Breast epithelium (tissue), 3 donors: ENCODE results near the gene KCNG2.

Experiments
- CTCF ChIP-seq, 3 donors: fragments of 450-650 bp; IDR thresholded peaks; one replicate each; pipeline ENCODE4 v1.5.1; 2016 to 2017; ENCODE audit warnings: antibody characterized with exemption in 3 of 3, mild to moderate bottlenecking in 3 of 3, moderate library complexity in 3 of 3
- POLR2A ChIP-seq: fragments of 450-650 bp; IDR thresholded peaks from one replicate; pipeline ENCODE4 v1.6.1; 2016; ENCODE audit warnings: antibody characterized with exemption, mild to moderate bottlenecking, moderate library complexity
- POLR2AphosphoS5 ChIP-seq, 3 donors: sonication (generic); formaldehyde crosslinking; IDR thresholded peaks; one replicate each; pipeline ENCODE4 v1.6.1; 2017; ENCODE audit warnings: antibody characterized with exemption in 3 of 3

DNA sequence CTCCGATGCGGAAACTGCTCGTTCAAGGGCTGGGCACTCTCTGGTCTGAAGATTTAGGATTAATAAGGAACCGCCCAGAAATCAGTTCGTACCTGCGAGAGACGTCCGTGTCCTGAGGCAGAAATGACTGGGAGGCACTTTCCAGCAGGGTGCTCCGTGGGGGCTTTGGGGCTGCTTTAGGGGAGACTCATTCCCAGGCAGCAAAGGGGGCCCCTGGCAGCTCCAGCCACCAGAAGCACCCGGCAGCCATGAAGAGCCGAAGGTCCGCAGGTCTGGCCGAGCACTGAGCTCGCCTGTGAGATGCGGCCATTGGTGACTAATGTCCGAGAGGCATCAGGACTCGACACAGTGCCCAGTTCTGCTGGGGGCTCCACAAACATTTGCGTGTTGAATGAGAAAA lies 20.9 kb downstream of the KCNG2 start:
- no peak for TF ChIP-seq CTCF (IDR thresholded peaks at IDR 0.05)
- TF ChIP-seq POLR2AphosphoS5 (IDR thresholded peaks at IDR 0.05) = no peak
- no peak for TF ChIP-seq POLR2A
